Lower lobe of right lung (tissue), 2 donors: ENCODE measurements around the gene PHACTR3. TPM values are rescaled to one million over a fixed set of nuclear protein-coding genes. Genes with fewer than 3 reads are reported as not detected.
"Not testable (repeated sequence)": the region's sequence is repeated elsewhere in the genome, so short reads cannot be mapped to it uniquely, and the experiment has no call there.

Source experiments
- ATAC-seq, 2 donors: fragments of 200-7000 bp; cut with Tn5 transposase; one replicate each; pipeline ENCODE4 v1.9.1; 2020 to 2022; ENCODE audit warnings: mild to moderate bottlenecking in 2 of 2, moderate library complexity in 2 of 2
- DNase-seq: peaks from one replicate; pipeline ENCODE4 v3.0.0-alpha.2; 2020
- H3K27ac ChIP-seq: fragments of 200-600 bp; one replicate; pipeline ENCODE4 v1.8.0; 2022
- H3K27me3 ChIP-seq: fragments of 200-600 bp; one replicate; pipeline ENCODE4 v1.8.0; 2022; ENCODE audit warnings: low read depth
- H3K36me3 ChIP-seq: fragments of 200-600 bp; one replicate; pipeline ENCODE4 v1.8.0; 2022; ENCODE audit warnings: mild to moderate bottlenecking
- H3K4me1 ChIP-seq: fragments of 200-600 bp; one replicate; pipeline ENCODE4 v1.8.0; 2022
- H3K4me3 ChIP-seq: fragments of 200-600 bp; one replicate; pipeline ENCODE4 v1.8.0; 2022; ENCODE audit warnings: mild to moderate bottlenecking
- H3K9me3 ChIP-seq: fragments of 200-600 bp; one replicate; pipeline ENCODE4 v1.8.0; 2022
- intact Hi-C: fragments of 100-400 bp; cut with DNase I; formaldehyde crosslinking; loops from one replicate; pipeline ENCODE4 v1.11.0; 2022
- total RNA-seq: library from RNA; stranded (reverse); fragmentation: NEBNext Ultra II Directional; extraction: Animal tissue kit (Norgen Biotek cat#: 25700); gene quantifications from one replicate; pipeline ENCODE4 v1.2.1, GENCODE V29; 2021
- TF ChIP-seq, protein P1 (sequence below): fragments of 200-600 bp; IDR thresholded peaks from one replicate; pipeline ENCODE4 v1.8.0; 2022; ENCODE audit warnings: antibody characterized with exemption, mild to moderate bottlenecking
- donor health status: DM: no; HTN: yes; CAD: no; lungs with severe emphysema.

PHACTR3 gene
- total RNA-seq, 1 donor from 2014 or later = 9.0 TPM

GRCh38 chr20:59880198-59880597 is 275.9 kb downstream of the PHACTR3 start:
- Histone ChIP-seq H3K36me3 (no peaks in the 10 kb centered on the region), H3K4me1 (no peaks in the 10 kb centered on the region), H3K4me3 (no peak overlapping the region), H3K9me3 (no peaks in the 10 kb centered on the region), H3K27me3 (no peaks in the 10 kb centered on the region), H3K27ac (no peak overlapping the region)
- ATAC-seq = no peak
- no peak for DNase-seq
- TF ChIP-seq, protein P1, sequence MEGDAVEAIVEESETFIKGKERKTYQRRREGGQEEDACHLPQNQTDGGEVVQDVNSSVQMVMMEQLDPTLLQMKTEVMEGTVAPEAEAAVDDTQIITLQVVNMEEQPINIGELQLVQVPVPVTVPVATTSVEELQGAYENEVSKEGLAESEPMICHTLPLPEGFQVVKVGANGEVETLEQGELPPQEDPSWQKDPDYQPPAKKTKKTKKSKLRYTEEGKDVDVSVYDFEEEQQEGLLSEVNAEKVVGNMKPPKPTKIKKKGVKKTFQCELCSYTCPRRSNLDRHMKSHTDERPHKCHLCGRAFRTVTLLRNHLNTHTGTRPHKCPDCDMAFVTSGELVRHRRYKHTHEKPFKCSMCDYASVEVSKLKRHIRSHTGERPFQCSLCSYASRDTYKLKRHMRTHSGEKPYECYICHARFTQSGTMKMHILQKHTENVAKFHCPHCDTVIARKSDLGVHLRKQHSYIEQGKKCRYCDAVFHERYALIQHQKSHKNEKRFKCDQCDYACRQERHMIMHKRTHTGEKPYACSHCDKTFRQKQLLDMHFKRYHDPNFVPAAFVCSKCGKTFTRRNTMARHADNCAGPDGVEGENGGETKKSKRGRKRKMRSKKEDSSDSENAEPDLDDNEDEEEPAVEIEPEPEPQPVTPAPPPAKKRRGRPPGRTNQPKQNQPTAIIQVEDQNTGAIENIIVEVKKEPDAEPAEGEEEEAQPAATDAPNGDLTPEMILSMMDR = no peak
- intact Hi-C loops = no loop called here

GRCh38 chr20:59884494-59884893 is 280.2 kb downstream of the PHACTR3 start:
- TF ChIP-seq, protein P1 = no peak
- no peak overlapping the region for H3K27ac ChIP-seq
- DNase-seq = no peak
- no peaks in the 10 kb centered on the region for H3K36me3 ChIP-seq
- H3K27me3 ChIP-seq = no peaks in the 10 kb centered on the region
- no peak for ATAC-seq
- no peak overlapping the region for H3K4me3 ChIP-seq
- H3K4me1 ChIP-seq = no peaks in the 10 kb centered on the region
- intact Hi-C loops = no loop called here
- no peaks in the 10 kb centered on the region for H3K9me3 ChIP-seq

DNA sequence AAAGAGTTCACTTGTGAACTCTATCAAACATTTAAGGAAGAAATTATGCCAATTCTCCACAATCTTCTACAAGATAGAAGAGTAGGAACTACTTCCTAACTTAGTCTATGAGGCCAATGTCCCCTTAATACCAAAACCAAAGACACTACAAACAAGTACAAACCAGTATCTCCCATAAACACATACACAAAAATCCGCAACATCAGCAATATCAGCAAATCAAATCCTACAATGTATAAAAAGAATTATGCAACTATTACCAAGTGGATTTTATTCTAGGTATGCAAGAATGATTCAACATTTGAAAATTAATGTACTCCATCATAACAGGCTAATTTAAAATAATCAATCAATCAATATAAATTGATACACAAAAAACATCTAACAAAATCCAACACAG is 283.7 kb downstream of the PHACTR3 start:
- H3K36me3 ChIP-seq = no peaks in the 10 kb centered on the region
- H3K27me3 ChIP-seq = no peaks in the 10 kb centered on the region
- no peaks in the 10 kb centered on the region for H3K9me3 ChIP-seq
- no peak overlapping the region for H3K27ac ChIP-seq
- ATAC-seq = no peak
- no peak overlapping the region for H3K4me3 ChIP-seq
- TF ChIP-seq, protein P1 = no peak
- no peak for DNase-seq
- no peaks in the 10 kb centered on the region for H3K4me1 ChIP-seq
- intact Hi-C loops = no loop called here

- H3K27ac ChIP-seq, H3K4me3 ChIP-seq, H3K9me3 ChIP-seq, H3K36me3 ChIP-seq, ATAC-seq, DNase-seq, intact Hi-C loops, H3K27me3 ChIP-seq, H3K4me1 ChIP-seq: not testable (repeated sequence)
These were observed 285.7 kb downstream of the PHACTR3 start for GRCh38 chr20:59890035-59890434.

GRCh38 chr20:59891581-59891980 is 287.2 kb downstream of the PHACTR3 start:
- TF ChIP-seq, protein P1 = no peak
- Histone ChIP-seq H3K27ac (no peak overlapping the region), H3K4me1 (no peaks in the 10 kb centered on the region), H3K36me3 (no peaks in the 10 kb centered on the region), H3K27me3 (no peaks in the 10 kb centered on the region), H3K4me3 (no peak overlapping the region), H3K9me3 (no peaks in the 10 kb centered on the region)
- intact Hi-C loops = no loop called here
- ATAC-seq = no peak
- no peak for DNase-seq

DNA sequence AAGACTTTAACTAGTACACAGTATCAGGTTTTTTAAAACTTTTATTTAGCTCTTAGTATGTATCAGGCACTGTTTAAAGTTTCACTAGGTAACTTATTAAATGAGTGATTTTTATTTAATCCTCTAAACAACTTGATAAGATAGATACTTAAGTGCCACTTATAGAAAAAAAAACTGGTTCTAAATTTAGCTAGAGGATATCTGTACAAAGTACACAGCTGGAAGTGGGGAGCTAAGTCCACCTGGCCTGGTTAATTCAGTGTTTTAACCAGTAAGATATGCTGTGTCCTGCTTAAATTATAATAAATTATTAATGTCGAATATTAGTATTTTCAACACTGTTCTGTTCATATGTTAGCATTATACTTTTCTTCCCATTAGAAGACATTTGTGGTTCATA is 291.6 kb downstream of the PHACTR3 start:
- H3K4me1 ChIP-seq = no peaks in the 10 kb centered on the region
- no peak overlapping the region for H3K4me3 ChIP-seq
- H3K27ac ChIP-seq = no peak overlapping the region
- no peaks in the 10 kb centered on the region for H3K9me3 ChIP-seq
- H3K36me3 ChIP-seq = no peaks in the 10 kb centered on the region
- TF ChIP-seq, protein P1 = no peak
- DNase-seq = no peak
- H3K27me3 ChIP-seq = no peaks in the 10 kb centered on the region
- intact Hi-C loops = no loop called here
- ATAC-seq = no peak
